SU-DHL-6 (cell line): ENCODE measurements around the gene RASGRP1.

ENCODE experiments used
- H2AFZ ChIP-seq: fragments of 200-600 bp; sonication (generic); 2 replicates; pipeline ENCODE4 v1.6.1; 2014; ENCODE audit warnings: low read depth, mild to moderate bottlenecking, moderate library complexity, mixed read lengths, antibody characterized with exemption, low read length; ENCODE audit not compliant: severe bottlenecking
- H3F3A ChIP-seq: fragments of 200-600 bp; shearing (Covaris generic); 2 replicates; pipeline ENCODE4 v1.6.0; 2016; ENCODE audit warnings: antibody characterized with exemption, mild to moderate bottlenecking; ENCODE audit not compliant: insufficient read depth
- H3K27ac ChIP-seq: fragments of 200-600 bp; sonication (generic); 2 replicates; pipeline ENCODE4 v1.5.1; 2016; ENCODE audit warnings: low read depth, mild to moderate bottlenecking, low read length, moderate library complexity, mixed read lengths
- H3K27me3 ChIP-seq: fragments of 200-600 bp; sonication (generic), shearing (Covaris generic); 2 replicates; pipeline ENCODE4 v1.6.0; 2014; ENCODE audit warnings: mild to moderate bottlenecking, low read length
- H3K36me3 ChIP-seq: fragments of 200-600 bp; sonication (generic); 2 replicates; pipeline ENCODE4 v1.6.1; 2014; ENCODE audit warnings: mild to moderate bottlenecking, low read length, mixed read lengths
- H3K4me2 ChIP-seq: fragments of 300-600, 200-600 bp; shearing (Covaris generic), sonication (generic); 2 replicates; pipeline ENCODE4 v1.6.0; 2014; ENCODE audit warnings: low read length, low read depth, mild to moderate bottlenecking; ENCODE audit not compliant: poor library complexity, severe bottlenecking
- H3K4me3 ChIP-seq: fragments of 200-600 bp; sonication (generic); 2 replicates; pipeline ENCODE4 v1.5.1; 2014; ENCODE audit warnings: antibody characterized with exemption, low read length, mild to moderate bottlenecking, mixed read lengths; ENCODE audit not compliant: insufficient read depth, poor library complexity, severe bottlenecking
- H3K79me2 ChIP-seq: fragments of 200-600 bp; sonication (generic); 2 replicates; pipeline ENCODE4 v1.6.1; 2014; ENCODE audit warnings: mild to moderate bottlenecking, low read length, moderate library complexity; ENCODE audit not compliant: insufficient read depth
- H3K9ac ChIP-seq: fragments of 200-600 bp; sonication (generic); 2 replicates; pipeline ENCODE4 v1.7.0; 2014; ENCODE audit warnings: mild to moderate bottlenecking, low read length
- H3K9me2 ChIP-seq: fragments of 200-600 bp; sonication (generic); replicated peaks from 2 replicates; pipeline ENCODE4 v1.6.1; 2014; ENCODE audit warnings: low read length; ENCODE audit not compliant: insufficient read depth
- H3K9me3 ChIP-seq: fragments of 200-600 bp; sonication (generic); 2 replicates; pipeline ENCODE4 v1.6.1; 2014; ENCODE audit warnings: low read length, mixed read lengths; ENCODE audit not compliant: insufficient read depth
- H4K20me1 ChIP-seq: fragments of 200-600 bp; sonication (generic); 2 replicates; pipeline ENCODE4 v1.6.1; 2014; ENCODE audit warnings: low read depth, mild to moderate bottlenecking, antibody characterized with exemption, low read length, moderate library complexity, mixed read lengths
- CTCF ChIP-seq: fragments of 200-600 bp; sonication (generic); IDR thresholded peaks from one replicate; pipeline ENCODE4 v1.5.1; 2017; ENCODE audit warnings: antibody characterized with exemption, mild to moderate bottlenecking, low read length, moderate library complexity; ENCODE audit not compliant: insufficient read depth, poor library complexity, severe bottlenecking
- EZH2phosphoT487 ChIP-seq: fragments of 200-600 bp; sonication (generic), shearing (Covaris generic); conservative IDR thresholded peaks from 2 replicates; pipeline ENCODE4 v1.6.1; 2018; ENCODE audit warnings: mild to moderate bottlenecking, antibody characterized with exemption, low read length, moderate library complexity, mixed read lengths

The RASGRP1 gene

GRCh38 chr15:38521316-38521715 lies 43.3 kb downstream of the RASGRP1 start:
- Histone ChIP-seq H3K4me3 (no peak overlapping the region), H3K4me2 (no peak overlapping the region), H2AFZ (no peak overlapping the region), H3K36me3 (no peaks in the 10 kb centered on the region), H3K9ac (no peak overlapping the region), H3K9me3 (no peaks in the 10 kb centered on the region), H3K27ac (no peak overlapping the region), H4K20me1 (no peaks in the 10 kb centered on the region), H3F3A (no peaks in the 10 kb centered on the region), H3K27me3 (no peaks in the 10 kb centered on the region), H3K9me2 (no peaks in the 10 kb centered on the region), H3K79me2 (no peaks in the 10 kb centered on the region)
- TF ChIP-seq CTCF (no peak), EZH2phosphoT487 (no peak)

DNA sequence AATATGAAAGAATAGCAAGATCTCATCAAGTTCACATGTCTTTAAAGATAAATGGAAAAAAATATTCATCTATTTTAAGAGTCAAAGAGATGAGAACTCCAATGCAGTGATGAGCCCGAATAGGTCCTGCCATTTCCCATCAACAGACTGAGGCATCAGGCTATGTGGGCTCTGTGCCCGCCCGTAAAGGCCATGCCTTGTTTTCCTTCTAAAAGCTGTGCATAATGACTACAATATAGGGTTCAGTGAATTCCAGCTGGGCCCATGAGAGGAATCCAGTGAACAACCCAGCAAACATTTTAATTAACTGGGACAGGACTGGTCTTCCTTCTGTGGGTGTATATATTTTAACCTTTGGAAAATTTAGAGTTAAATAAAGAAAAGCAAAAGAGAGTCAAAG lies 44.6 kb downstream of the RASGRP1 start:
- TF ChIP-seq CTCF (no peak), EZH2phosphoT487 (no peak)
- no peaks in the 10 kb centered on the region for H3K36me3 ChIP-seq
- no peak overlapping the region for H2AFZ ChIP-seq
- H3K4me2 ChIP-seq: no peak overlapping the region
- H3F3A ChIP-seq: no peaks in the 10 kb centered on the region
- H3K9me2 ChIP-seq: no peaks in the 10 kb centered on the region
- no peak overlapping the region for H3K27ac ChIP-seq
- no peaks in the 10 kb centered on the region for H3K27me3 ChIP-seq
- H3K4me3 ChIP-seq: no peak overlapping the region
- H3K9me3 ChIP-seq: no peaks in the 10 kb centered on the region
- H4K20me1 ChIP-seq: no peaks in the 10 kb centered on the region
- H3K9ac ChIP-seq: no peak overlapping the region
- H3K79me2 ChIP-seq: no peaks in the 10 kb centered on the region

- H3K9me3 ChIP-seq: no peaks in the 10 kb centered on the region
- no peaks in the 10 kb centered on the region for H3K79me2 ChIP-seq
- no peak overlapping the region for H3K4me2 ChIP-seq
- H3K36me3 ChIP-seq: no peaks in the 10 kb centered on the region
- no peak overlapping the region for H3K9ac ChIP-seq
- H3K27me3 ChIP-seq: no peaks in the 10 kb centered on the region
- H2AFZ ChIP-seq: no peak overlapping the region
- H3K9me2 ChIP-seq: no peaks in the 10 kb centered on the region
- no peaks in the 10 kb centered on the region for H3F3A ChIP-seq
- no peak overlapping the region for H3K4me3 ChIP-seq
- no peak overlapping the region for H3K27ac ChIP-seq
- no peaks in the 10 kb centered on the region for H4K20me1 ChIP-seq
- TF ChIP-seq EZH2phosphoT487: no peak
- no peak for TF ChIP-seq CTCF
Observed at GRCh38 chr15:38518084-38518483, 46.5 kb downstream of the RASGRP1 start.
